Astrocyte (in vitro differentiated cells and primary cell): ENCODE measurements around the gene FPGS. TPM values are rescaled to one million over a fixed set of nuclear protein-coding genes. Genes with fewer than 3 reads are reported as not detected.

Source experiments
- DNase-seq: peaks from one replicate; pipeline ENCODE4 v3.0.0-alpha.2; 2010; ENCODE audit warnings: low read depth
- FAIRE-seq: peaks from 2 replicates; lab custom pipeline; 2011; peaks lifted over from hg19 to GRCh38; lab: Jason Lieb, UNC
- H2AFZ ChIP-seq: 2 replicates; pipeline ENCODE4 v1.6.0; 2012; ENCODE audit warnings: low read depth, low read length, inconsistent platforms
- H3K27ac ChIP-seq: 2 replicates; pipeline ENCODE4 v1.5.1; 2011; ENCODE audit warnings: low read depth, low read length, inconsistent platforms
- H3K27me3 ChIP-seq: 2 replicates; pipeline ENCODE4 v1.6.0; 2011; ENCODE audit warnings: low read length, inconsistent platforms; ENCODE audit not compliant: insufficient read depth
- H3K36me3 ChIP-seq: 2 replicates; pipeline ENCODE4 v1.5.1; 2011; ENCODE audit warnings: low read length, inconsistent platforms; ENCODE audit not compliant: insufficient read depth
- H3K4me1 ChIP-seq: 2 replicates; pipeline ENCODE4 v1.5.1; 2011; ENCODE audit warnings: low read length, inconsistent platforms; ENCODE audit not compliant: insufficient read depth
- H3K4me2 ChIP-seq: 2 replicates; pipeline ENCODE4 v1.6.0; 2012; ENCODE audit warnings: low read length, inconsistent platforms
- H3K4me3 ChIP-seq: 2 replicates; pipeline ENCODE4 v1.5.1; 2011; ENCODE audit warnings: low read depth, mild to moderate bottlenecking, low read length, inconsistent platforms; ENCODE audit not compliant: insufficient read depth
- H3K79me2 ChIP-seq: 2 replicates; pipeline ENCODE4 v1.6.0; 2012; ENCODE audit warnings: mild to moderate bottlenecking, low read length, inconsistent platforms; ENCODE audit not compliant: insufficient read depth
- H3K9ac ChIP-seq: 2 replicates; pipeline ENCODE4 v1.6.0; 2012; ENCODE audit warnings: mild to moderate bottlenecking, low read length, inconsistent platforms
- H3K9me3 ChIP-seq: 2 replicates; pipeline ENCODE4 v1.5.1; 2012; ENCODE audit warnings: low read depth, mild to moderate bottlenecking, low read length, inconsistent platforms; ENCODE audit not compliant: insufficient read depth
- H4K20me1 ChIP-seq: 2 replicates; pipeline ENCODE4 v1.6.0; 2012; ENCODE audit warnings: low read length, inconsistent platforms; ENCODE audit not compliant: insufficient read depth
- H3K27ac Mint-ChIP-seq: one replicate; pipeline ENCODE4 v1.8.0; 2021; ENCODE audit warnings: mild to moderate bottlenecking, mixed read lengths; ENCODE audit not compliant: unreplicated experiment
- H3K27me3 Mint-ChIP-seq: one replicate; pipeline ENCODE4 v1.8.0; 2021; ENCODE audit warnings: low read depth, mixed read lengths; ENCODE audit not compliant: unreplicated experiment
- H3K36me3 Mint-ChIP-seq: one replicate; pipeline ENCODE4 v1.8.0; 2021; ENCODE audit warnings: low read depth, mixed read lengths; ENCODE audit not compliant: unreplicated experiment
- H3K4me1 Mint-ChIP-seq: one replicate; pipeline ENCODE4 v1.8.0; 2021; ENCODE audit warnings: low read depth, mixed read lengths; ENCODE audit not compliant: unreplicated experiment
- H3K4me3 Mint-ChIP-seq: one replicate; pipeline ENCODE4 v1.8.0; 2021; ENCODE audit warnings: mild to moderate bottlenecking, moderate library complexity, mixed read lengths; ENCODE audit not compliant: unreplicated experiment
- H3K9me3 Mint-ChIP-seq: one replicate; pipeline ENCODE4 v1.8.0; 2021; ENCODE audit warnings: mild to moderate bottlenecking, mixed read lengths; ENCODE audit not compliant: unreplicated experiment
- CTCF ChIP-seq: IDR thresholded peaks from 2 replicates; pipeline ENCODE4 v1.5.1; 2011; ENCODE audit warnings: low read depth, mild to moderate bottlenecking, inconsistent platforms, low read length, moderate library complexity; ENCODE audit not compliant: insufficient read depth
- EZH2 ChIP-seq: IDR thresholded peaks from 2 replicates; pipeline ENCODE4 v1.6.1; 2012; ENCODE audit warnings: mild to moderate bottlenecking, low read length, inconsistent platforms; ENCODE audit not compliant: insufficient read depth
- total RNA-seq: library from RNA; stranded (reverse); gene quantifications from 2 replicates; pipeline ENCODE4 v1.2.1, GENCODE V29; 2021

FPGS gene
- total RNA-seq, 1 donor from 2014 or later = 49.4 TPM

- TF ChIP-seq CTCF (no peak), EZH2 (no peak)
- Mint-ChIP-seq H3K36me3 (peaks cover 6% of the 10 kb centered on the region), H3K4me1 (peaks cover 20% of the 10 kb centered on the region), H3K4me3 (peak overlapping the region; percentile 86), H3K9me3 (peaks cover 1% of the 10 kb centered on the region), H3K27ac (no peak overlapping the region), H3K27me3 (peaks cover 6% of the 10 kb centered on the region)
- DNase-seq (peak; percentile 92), FAIRE-seq (no peak)
- Histone ChIP-seq H2AFZ (peak overlapping the region; percentile 69), H3K4me1 (peaks cover 25% of the 10 kb centered on the region), H3K79me2 (no peaks in the 10 kb centered on the region), H3K27me3 (no peaks in the 10 kb centered on the region), H3K9ac (peak overlapping the region; percentile 42), H4K20me1 (no peaks in the 10 kb centered on the region), H3K4me3 (peak overlapping the region; percentile 56), H3K36me3 (no peaks in the 10 kb centered on the region), H3K9me3 (no peaks in the 10 kb centered on the region), H3K4me2 (peak overlapping the region; percentile 87), H3K27ac (peak overlapping the region; percentile 33)
Measured at GRCh38 chr9:127770905-127771569, 31.6 kb upstream of the FPGS start.

- H3K27ac Mint-ChIP-seq = no peak overlapping the region
- Histone ChIP-seq H4K20me1 (no peaks in the 10 kb centered on the region), H2AFZ (peak overlapping the region; percentile 67), H3K27me3 (no peaks in the 10 kb centered on the region), H3K4me1 (peaks cover 25% of the 10 kb centered on the region), H3K79me2 (no peaks in the 10 kb centered on the region), H3K9me3 (no peaks in the 10 kb centered on the region), H3K36me3 (no peaks in the 10 kb centered on the region), H3K4me2 (peak overlapping the region; percentile 87), H3K4me3 (peak overlapping the region; percentile 25), H3K9ac (peak overlapping the region; percentile 16), H3K27ac (no peak overlapping the region)
- DNase-seq (no peak), FAIRE-seq (no peak)
- TF ChIP-seq CTCF (no peak), EZH2 (no peak)
- H3K36me3 Mint-ChIP-seq = peaks cover 2% of the 10 kb centered on the region
- peaks cover 20% of the 10 kb centered on the region for H3K4me1 Mint-ChIP-seq
- H3K27me3 Mint-ChIP-seq = peaks cover 6% of the 10 kb centered on the region
- H3K4me3 Mint-ChIP-seq = peak overlapping the region; percentile 86
- H3K9me3 Mint-ChIP-seq = no peaks in the 10 kb centered on the region
Measured at GRCh38 chr9:127771570-127772189, 31.0 kb upstream of the FPGS start.

GRCh38 chr9:127772603-127773002 lies 30.1 kb upstream of the FPGS start:
- FAIRE-seq (no peak), DNase-seq (no peak)
- no peak overlapping the region for H3K27ac ChIP-seq
- Mint-ChIP-seq H3K36me3 (peaks cover 2% of the 10 kb centered on the region), H3K4me1 (peaks cover 13% of the 10 kb centered on the region), H3K27ac (no peak overlapping the region), H3K9me3 (no peaks in the 10 kb centered on the region), H3K27me3 (peaks cover 6% of the 10 kb centered on the region), H3K4me3 (no peak overlapping the region)
- H2AFZ ChIP-seq = no peak overlapping the region
- H3K9ac ChIP-seq = no peak overlapping the region
- H3K4me3 ChIP-seq = no peak overlapping the region
- peaks cover 19% of the 10 kb centered on the region for H3K4me1 ChIP-seq
- no peaks in the 10 kb centered on the region for H3K36me3 ChIP-seq
- H4K20me1 ChIP-seq = no peaks in the 10 kb centered on the region
- no peak overlapping the region for H3K4me2 ChIP-seq
- H3K9me3 ChIP-seq = no peaks in the 10 kb centered on the region
- no peaks in the 10 kb centered on the region for H3K79me2 ChIP-seq
- no peaks in the 10 kb centered on the region for H3K27me3 ChIP-seq
- TF ChIP-seq CTCF (no peak), EZH2 (no peak)
